ENCODE results near the gene SPTBN5.

Gene SPTBN5

DNA sequence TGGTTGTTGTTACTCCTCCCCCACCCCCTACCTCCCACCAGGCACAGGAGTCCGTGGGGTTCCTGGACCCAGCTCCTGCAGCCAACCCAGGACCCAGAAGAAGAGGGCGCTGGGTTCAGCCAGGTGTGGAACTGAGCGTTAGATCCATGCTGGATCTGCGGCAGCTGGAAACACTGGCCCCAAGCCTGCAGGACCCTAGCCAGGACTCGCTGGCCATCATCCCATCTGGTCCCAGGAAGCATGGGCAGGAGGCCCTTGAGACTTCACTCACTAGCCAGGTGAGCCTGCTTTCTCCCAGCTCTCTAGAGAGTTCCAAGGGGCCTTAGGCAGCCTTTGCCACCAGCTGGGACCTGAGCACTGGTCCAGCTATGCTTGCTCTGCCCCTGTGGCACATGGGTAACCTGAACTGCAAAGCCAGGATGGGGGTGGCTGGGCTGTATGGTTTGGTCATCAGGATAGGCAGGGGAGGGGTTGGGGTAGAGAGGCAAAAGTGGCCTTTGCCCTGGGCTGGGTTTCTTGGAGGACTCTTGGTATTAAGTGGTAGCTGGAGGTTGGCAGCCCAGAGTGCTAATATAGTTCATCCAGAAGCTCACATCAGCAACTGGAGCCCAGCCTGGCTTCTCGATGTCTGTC is 72.9 kb downstream of the SPTBN5 start:
- DNase-seq, result no peak

DNA sequence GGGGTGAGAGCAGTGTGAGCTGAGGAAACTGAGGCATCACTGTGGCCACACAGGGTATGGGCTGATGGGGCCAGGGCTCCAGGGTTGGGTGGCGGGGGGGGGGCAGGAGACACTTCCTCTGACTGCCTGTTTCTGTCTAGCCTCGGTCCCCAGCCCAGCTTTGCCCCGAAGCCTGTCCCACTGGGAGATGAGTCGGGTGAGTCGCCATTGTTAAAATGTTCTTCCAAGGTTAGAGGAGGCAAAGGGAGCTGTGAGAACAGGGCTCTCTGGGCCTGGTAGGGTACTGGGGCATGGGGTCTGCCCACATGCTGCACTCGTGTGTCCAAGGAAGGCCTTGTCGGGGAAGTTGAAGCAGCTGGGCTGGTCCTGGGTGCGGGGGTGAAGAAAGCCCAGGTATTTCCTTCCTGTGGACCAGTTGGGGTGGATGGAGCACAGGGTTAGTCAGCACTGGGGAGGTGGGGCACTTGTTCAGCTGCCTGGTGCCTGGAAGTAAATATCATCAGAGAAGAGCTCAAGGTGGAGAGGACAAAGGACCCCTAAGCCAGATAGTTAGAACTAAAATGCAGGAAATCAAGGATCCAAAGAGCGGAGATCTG is 74.3 kb downstream of the SPTBN5 start:
- DNase-seq, result no peak

DNA sequence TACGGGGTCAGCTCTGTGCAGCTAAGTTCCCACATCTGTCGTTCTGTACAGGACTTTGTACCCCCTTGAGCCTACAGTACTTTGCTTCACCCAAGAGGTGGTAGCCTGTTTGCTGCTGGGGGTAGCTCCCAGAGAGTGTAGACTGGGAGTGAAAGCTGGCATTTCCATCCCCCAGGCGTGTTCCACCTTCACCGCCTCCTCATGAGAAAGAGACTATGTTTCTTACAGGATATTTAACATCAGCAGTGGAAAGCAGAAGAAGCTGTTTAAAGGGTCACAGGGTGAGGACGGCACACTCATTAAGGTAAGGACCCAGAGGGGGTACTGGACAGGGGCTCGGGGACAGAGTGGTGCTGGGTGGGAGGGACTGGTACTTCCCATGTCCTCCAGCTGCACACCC is 76.1 kb downstream of the SPTBN5 start:
- DNase-seq, result no peak

DNA sequence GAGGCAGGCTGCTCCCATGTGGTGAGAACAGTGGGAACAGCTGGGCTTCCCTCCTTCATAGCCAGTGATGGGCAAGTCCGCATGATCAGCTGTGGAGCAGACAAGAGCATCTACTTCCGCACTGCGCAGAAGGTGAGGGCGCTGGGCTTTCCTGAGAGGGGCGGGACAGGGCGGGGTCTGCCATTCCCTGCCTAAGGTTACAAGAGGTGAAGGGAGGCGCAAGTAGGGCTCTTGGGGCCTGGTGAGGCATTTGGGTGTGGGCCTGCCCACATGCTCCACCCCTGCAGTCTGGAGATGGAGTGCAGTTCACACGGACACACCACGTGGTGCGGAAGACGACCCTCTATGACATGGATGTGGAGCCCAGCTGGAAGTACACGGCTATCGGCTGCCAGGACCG is 76.5 kb downstream of the SPTBN5 start:
- DNase-seq, result no peak

DNA sequence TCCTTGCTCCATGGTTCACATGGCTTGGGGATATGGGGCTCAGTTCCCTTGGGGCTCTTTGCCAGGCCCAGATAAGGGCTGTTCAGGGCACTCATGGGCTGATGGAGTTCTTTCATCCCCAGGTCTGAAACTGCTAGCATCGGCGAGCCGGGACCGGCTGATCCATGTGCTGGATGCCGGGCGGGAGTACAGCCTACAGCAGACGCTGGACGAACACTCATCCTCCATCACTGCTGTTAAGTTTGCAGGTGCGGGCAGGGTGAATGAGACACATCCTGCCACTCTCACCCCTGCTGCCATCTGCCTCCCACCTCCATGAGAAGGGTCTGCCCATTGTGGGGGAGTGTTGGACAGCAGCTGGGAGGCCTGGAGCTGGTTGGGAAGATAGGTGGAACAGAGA is 77.1 kb downstream of the SPTBN5 start:
- no peak for DNase-seq

DNA sequence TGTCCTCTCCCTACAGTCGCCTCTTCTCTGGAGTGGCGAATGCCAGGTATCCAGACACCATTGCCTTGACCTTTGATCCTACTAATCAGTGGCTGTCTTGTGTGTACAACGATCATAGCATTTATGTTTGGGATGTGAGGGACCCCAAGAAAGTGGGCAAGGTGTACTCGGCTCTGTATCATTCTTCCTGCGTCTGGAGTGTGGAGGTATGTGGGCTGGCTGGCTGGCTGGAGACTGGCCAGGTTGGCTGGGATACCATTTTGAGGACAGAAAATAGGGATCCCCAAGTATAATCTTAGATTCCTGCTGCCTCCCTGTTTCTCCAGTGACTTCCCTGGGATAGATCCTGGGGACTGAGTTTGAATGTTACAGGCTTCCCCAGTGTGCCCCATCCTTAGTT is 79.3 kb downstream of the SPTBN5 start:
- no peak for DNase-seq

DNA sequence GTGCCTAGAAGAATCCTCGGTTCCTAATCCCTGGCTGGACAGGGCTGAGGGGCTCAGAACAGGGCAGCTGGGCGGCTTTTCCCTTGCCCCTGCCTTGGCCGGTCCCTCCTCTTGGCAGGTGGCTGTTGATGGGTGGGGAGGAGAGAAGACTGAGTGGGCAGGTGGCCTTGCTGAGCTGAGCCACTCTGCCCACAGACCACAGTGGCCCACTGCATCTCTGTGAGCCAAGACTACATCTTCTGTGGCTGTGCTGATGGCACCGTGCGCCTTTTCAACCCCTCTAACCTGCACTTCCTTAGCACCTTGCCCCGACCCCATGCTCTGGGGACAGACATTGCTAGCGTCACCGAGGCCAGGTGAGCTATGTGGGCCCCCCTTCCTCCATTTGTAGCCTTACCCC is 80.4 kb downstream of the SPTBN5 start:
- no peak for DNase-seq

DNA sequence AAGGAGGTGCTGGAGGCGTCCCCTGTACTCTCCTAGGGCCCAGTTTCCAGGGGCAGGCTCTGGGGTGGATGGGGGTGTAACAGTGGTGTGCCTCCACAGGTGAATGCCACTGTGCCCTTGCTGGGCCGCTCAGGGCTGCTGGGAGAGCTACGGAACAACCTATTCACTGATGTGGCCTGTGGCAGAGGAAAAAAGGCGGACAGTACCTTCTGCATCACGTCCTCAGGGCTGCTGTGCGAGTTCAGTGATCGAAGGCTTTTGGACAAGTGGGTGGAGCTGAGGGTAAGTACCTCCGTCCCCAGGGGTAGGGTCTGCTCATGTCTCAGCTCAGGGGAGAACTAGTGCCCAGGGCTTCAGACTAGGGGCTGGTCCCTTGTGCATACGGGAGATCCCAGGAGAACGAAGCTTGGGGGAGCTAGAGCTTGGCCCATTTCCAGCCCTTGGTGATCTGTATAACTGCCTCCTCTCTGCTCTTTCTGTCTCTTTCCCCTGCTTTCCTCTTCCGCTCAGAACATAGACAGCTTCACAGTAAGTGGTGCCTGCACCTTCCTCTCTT is 81.0 kb downstream of the SPTBN5 start:
- DNase-seq, result no peak

DNA sequence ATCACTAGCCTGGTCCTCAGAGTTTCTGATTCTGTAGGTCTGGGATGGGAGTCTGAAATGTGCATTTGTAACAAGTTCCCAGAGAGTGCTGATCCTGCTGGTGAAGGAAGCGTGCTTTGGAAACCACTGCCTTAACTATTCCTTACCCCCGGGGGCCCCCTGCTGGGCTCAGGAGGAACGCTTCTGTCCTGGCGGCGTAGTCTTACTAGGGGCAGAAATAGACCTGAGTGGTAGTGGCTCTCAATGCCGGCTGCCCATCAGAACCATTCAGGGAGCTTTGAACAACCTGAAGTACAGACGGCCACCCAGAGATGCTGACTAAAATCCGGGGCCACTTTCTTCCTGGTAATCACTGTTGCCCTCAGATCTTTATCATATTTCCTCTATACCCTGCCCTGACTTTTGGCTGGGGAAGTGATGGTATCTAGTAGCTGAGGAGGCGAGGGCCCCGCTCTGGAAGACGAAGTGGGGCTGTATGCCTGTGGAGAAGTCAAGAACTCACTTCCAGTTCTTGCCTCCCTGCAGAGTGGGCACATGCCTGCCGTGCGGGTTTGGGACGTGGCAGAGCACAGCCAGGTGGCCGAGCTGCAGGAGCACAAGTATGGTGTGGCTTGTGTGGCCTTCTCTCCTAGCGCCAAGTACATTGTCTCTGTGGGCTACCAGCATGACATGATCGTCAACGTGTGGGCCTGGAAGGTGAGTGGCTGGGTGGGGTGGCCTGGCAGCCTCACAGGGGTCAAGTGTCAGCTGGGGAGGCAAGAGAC is 82.2 kb downstream of the SPTBN5 start:
- DNase-seq, result peak; percentile 86

DNA sequence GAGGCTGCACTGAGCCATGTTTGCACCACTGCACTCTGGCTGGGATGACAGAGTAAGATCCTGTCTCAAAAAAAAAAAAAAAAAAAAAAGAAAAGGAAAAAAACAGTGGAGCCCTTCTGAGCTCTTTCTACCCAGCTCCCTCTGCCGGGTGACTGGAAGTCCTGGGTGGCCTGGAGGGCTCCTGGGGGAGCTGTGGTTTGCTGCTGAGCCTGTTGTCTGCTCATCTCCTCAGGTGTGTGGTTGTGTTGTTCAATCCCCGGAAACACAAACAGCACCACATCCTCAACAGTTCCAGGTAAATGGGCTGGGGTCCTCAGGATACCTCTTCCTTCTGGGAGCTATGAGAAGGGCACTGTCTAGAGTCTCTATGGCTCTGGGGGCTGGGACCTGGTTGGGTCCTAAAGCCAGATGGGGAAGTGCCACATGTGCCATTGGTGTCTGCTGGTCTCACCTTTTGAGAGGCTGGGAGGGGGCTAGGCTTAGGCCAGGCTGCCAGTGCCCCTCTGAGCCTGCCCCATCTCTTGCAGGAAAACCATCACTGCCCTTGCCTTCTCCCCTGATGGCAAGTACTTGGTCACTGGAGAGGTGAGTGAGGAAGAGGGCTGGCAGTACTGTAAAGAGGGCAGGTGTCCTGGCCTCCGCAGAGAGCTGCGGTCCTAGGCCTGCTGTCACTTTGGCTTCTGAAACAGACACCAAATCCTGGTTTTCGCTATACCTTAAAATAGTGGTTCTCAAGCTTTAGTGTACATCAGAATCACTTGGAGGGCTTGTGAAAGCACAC is 83.0 kb downstream of the SPTBN5 start:
- no peak for DNase-seq

DNA sequence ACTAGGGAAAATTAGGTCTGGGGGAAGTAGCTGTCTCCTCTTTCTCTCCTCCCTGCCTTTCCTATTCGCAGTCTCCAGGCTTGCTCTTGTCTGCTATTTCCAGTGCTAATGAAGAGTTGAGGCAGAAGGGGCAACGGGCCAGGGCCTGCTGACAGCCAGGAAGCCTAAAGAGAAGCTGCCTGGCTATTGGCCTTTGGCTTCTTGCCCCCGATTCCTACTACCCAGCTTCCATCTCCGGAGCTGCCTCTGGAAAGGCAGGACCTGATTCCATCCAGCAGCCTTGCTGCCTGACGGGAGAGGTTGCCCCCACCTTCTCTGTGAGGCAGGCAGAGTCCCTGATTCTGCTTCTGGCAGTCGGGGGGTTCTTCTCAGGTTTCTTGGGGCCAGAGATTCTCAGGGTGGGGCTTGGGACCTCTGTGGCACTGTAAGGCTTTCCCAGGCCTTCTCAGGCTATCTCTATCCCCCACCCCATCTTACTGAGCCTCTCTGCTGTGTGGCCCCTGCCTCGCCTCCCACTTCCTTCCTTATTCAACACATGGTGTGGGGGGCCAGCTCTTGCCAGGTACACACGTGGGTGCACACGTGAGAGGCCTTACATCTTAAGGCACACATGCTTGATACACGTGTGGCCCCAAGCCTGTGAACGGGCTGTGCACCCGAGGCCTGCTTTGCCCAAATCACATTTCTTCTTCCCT is 84.2 kb downstream of the SPTBN5 start:
- no peak for DNase-seq

DNA sequence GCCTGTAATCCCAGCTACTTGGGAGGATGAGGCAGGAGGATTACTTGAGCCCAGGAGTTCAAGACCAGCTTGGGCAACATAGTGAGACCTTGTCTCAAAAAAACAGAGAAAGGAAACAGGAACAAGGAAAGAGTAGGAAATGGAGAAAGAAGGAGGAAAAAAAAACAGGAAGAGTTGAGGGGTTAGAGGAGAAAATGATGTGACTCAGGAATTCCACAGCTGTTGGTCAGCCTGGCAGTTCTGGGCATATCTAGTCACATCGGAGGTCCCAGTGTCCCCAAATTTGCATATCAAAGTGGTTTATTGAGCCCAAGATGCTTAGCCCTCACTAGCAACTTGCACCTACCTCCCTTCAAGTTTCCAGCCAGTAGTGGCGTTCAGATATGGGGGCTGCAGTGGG is 84.7 kb downstream of the SPTBN5 start:
- DNase-seq, result no peak

DNA sequence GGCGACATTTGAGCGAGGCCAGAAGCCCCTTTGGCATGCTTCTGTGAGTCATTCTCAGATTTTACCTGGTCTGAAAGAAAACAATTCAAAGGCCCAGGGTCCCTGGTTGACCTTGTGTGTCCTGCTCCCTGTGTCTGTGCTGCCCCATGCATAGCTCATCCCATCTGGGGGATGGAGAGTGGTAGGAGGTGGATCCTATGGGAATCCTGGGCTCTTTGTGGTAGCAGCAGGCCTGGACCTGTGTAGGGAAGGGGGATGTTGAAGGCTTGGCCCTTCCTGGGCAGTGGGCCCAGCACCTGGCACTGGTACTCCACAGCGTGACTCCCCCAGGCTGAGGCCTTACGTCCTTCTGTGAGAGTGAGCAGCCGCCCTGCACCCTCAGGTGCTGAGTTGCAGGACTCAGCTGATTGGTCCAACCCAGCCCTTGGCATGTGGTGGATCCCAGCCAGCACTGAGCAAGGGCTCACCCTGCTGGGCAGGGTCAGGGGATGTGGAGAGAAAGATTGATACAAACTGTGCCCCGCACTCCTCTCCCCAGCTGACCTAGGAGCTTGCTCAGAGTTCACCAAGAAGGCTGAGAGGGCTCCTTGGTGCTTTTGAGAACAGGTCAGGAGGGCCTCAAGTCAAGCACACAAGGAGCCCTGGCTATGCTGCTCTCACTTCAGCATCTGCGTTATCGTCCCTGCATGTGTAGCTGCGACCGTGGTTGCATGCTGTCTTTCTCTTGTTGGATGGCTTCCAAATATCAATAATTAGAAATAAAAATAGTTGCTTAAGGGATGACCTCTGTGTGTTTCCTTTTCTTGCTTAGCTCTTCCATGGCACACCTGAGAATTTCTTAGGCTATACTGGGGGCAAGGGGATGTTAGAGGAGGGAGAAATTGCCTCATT is 87.3 kb downstream of the SPTBN5 start:
- no peak for DNase-seq

DNA sequence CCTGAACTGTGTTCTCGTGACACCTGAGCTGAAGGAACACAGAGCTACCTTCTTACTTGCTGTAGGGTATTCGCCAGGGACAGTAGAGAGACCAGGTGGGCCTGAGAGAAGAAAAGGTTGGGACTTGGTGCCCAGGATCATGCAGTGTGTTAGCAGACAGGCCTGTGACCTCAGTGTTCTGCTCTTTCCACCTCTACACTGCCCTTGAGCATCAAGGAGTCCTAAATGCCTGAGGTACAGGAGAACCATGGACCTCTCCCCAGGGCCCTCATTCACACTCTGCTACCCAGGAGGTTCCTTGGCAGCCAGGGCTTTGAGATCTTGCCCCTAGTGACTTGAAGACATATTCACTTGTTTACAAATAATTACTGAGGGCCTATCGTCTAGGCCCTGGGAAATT is 88.1 kb downstream of the SPTBN5 start:
- DNase-seq, result no peak

DNA sequence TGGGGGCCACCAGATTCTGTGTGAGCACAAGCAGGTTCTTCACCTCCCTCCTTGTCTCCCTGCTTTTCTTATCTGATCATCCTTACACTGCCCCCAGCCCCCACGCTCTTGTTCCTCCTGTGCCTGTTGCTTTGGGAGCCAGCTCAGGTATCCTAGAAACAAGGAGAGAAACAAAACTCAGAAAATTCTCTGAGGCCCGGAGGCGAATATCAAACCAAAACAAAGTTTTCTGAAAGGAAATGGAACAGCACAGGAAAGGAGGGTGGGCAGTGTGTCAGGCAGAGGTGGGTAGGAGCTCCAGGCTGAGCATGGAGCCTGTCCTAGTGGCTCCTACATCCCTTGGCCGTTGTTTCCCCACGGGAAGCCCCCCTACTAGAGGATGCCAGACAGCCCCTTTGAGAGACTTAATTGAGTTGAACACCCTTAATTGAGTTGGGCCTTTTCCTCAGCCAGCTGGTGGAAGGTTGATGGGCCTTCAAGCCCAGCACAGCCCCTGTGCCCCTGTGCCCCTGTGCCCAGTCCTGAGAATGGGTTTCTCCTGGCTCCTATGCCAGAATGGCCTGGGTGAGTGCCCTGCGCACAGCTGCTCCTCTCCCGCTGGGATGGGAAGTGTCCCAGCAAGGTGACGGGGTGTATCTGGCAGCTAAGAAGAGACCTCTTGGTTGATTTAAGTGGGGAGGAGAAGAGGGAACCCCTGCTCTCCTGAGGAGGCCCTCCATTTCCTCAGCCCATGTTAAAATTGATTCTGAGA is 88.8 kb downstream of the SPTBN5 start:
- no peak for DNase-seq

DNA sequence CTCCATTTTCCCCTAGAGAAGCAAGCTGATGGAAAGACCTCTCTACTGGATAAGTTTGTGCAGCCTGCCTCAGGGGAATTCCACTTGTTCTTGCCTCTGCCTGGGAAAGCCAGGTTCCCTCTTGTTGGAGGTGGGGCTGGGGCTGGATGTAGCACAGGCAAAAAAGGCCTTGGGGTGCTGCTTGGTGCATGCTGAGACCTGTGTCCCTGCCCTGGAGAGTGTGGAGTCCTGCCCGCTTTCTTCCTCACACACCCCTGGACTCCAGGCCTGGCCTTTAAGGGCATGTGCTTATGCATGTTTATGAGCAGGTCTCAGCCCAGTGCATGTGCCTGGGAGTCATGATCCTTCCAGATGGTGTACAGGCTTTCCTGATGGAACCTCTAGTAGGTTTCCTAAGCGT is 89.5 kb downstream of the SPTBN5 start:
- DNase-seq, result no peak

DNA sequence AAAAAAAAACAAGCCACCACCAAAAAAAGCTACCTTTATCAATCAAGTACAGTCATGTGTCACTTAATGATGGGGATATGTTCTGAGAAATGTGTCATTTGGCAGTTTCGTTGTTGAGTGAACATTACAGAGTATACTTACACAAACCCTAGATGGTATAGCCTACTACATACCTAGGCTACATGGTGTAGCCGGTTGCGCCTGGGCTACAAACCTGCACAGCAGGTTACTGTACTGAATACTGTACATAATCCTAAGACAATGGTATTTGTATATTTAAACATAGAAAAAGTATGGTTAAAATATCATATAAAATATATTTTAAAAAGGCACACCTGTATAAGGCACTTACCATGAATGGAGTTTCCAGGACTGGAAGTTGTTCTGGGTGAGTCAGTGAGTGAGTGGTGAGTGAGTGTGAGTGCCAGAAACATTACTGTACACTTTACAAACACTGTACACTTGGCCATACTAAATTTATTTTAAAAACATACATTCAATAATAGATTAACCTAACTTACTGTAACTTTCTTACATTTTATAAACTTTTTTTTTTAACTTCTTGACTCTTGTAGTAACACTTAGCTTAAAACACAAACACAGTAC is 91.9 kb downstream of the SPTBN5 start:
- DNase-seq, result no peak

DNA sequence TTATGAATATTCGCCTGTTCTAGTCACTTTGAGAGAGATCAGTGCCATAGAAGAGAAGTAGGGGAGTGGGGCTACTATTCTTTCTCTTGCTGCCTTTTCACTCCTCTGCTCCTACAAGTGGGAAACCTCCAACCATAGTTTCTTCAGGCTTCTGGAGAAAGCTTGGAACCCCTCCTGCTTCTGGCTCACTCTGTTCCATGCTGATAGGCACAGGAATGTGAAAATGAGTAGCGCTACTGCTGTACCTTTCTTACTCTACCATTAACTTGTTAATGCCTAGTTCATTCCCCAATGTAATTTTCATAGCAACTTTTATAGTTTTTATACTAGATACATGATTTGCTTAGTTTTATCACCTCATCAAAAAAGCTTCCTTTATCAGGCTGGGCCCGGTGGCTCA is 92.7 kb downstream of the SPTBN5 start:
- no peak for DNase-seq

DNA sequence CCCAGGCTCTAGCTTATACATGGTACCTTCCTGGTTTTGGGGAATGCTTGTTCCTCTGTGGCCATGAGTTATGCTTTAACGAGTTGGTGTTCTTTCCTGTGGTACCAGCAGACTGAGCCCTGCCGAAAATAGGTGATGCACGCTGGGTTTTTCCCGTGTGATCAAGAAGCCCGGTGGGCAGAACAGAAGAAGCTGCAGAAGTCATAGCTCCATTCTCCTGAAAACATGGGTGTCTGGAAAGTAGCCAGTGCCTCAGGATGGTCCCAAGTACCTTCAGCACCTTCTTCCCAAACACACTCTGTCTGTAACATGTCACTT is 94.4 kb downstream of the SPTBN5 start:
- no peak for DNase-seq

Data from CD4-positive, alpha-beta T cell treated with Interleukin-6 for 4 hours (primary cell).